ENCODE data around the gene SULT1C2.
A peak's percentile ranks its signal among the peaks of the same experiment; 100 is the strongest.

SULT1C2 gene

DNA sequence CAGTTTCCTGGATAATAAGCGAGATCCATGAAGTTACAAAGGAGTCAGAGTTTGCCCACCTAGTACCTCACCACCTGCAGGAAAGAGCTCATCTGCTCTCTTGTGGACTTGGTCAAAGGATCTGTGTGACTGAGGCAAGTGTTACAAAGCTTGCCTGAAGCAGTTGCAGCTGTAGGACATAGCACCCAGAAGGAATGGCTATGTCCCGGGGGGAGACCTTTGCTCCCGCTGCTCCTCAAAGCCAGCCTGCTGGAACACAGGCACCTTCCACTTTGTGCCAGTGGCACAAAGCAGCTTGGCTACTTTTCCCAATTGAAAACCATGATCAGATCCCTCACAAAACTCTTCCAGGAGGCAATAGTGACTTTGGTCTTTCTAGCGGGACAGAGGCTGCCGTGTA lies 3.1 kb upstream of the SULT1C2 start:
- TF ChIP-seq, protein P1, sequence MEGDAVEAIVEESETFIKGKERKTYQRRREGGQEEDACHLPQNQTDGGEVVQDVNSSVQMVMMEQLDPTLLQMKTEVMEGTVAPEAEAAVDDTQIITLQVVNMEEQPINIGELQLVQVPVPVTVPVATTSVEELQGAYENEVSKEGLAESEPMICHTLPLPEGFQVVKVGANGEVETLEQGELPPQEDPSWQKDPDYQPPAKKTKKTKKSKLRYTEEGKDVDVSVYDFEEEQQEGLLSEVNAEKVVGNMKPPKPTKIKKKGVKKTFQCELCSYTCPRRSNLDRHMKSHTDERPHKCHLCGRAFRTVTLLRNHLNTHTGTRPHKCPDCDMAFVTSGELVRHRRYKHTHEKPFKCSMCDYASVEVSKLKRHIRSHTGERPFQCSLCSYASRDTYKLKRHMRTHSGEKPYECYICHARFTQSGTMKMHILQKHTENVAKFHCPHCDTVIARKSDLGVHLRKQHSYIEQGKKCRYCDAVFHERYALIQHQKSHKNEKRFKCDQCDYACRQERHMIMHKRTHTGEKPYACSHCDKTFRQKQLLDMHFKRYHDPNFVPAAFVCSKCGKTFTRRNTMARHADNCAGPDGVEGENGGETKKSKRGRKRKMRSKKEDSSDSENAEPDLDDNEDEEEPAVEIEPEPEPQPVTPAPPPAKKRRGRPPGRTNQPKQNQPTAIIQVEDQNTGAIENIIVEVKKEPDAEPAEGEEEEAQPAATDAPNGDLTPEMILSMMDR (IDR thresholded peaks at IDR 0.05; ENCODE audit: insufficient read depth, low read depth, low read length, missing control alignments) = no peak
- no peak for DNase-seq (ENCODE audit: low read depth)
- no peak overlapping the region for H3K4me3 ChIP-seq (ENCODE audit: low read length)

DNA sequence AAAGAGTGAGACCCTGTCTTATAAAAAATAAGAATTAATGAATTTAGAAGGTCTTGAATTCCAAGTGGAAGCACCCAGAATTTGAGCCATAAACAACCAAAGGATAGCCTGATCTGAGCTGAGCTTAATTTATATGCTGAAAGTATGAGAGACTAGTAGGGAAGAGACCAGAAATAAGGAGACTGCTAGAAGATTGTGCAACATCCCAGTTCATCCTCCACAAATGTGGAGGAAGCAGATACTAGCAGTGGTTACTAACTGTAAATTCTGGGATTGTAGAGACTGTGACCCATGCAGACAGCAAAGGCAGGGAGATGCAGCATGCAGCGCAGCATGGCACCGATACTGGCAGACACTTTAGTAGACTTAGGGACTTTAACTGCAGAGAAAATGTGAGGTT lies 1.5 kb upstream of the SULT1C2 start:
- no peak overlapping the region for H3K4me3 ChIP-seq (ENCODE audit: low read length)
- DNase-seq (ENCODE audit: low read depth) = no peak
- TF ChIP-seq, protein P1 (IDR thresholded peaks at IDR 0.05; ENCODE audit: insufficient read depth, low read depth, low read length, missing control alignments) = no peak

DNA sequence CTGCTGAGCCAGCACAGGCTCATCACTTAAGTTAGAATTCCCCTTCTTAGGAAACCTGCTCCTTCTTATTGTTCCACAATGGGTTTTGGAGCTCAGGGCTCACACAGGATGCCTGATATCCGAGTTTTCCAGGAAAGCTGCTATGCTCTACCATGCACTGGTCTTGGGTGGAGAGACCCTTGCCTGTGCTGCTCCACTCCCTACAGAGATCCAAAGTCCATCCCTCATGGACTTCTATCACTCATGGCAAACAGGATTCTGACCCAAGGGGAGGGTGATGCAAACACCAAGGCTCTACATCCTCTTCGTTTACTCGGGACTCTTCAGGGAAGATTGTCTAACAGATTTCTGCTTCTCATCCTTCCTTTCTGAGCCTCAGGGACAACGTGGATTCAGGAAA lies 5.2 kb downstream of the SULT1C2 start:
- TF ChIP-seq, protein P1 (IDR thresholded peaks at IDR 0.05; ENCODE audit: insufficient read depth, low read depth, low read length, missing control alignments) = no peak
- no peak for DNase-seq (ENCODE audit: low read depth)
- H3K4me3 ChIP-seq (ENCODE audit: low read length) = no peak overlapping the region

DNA sequence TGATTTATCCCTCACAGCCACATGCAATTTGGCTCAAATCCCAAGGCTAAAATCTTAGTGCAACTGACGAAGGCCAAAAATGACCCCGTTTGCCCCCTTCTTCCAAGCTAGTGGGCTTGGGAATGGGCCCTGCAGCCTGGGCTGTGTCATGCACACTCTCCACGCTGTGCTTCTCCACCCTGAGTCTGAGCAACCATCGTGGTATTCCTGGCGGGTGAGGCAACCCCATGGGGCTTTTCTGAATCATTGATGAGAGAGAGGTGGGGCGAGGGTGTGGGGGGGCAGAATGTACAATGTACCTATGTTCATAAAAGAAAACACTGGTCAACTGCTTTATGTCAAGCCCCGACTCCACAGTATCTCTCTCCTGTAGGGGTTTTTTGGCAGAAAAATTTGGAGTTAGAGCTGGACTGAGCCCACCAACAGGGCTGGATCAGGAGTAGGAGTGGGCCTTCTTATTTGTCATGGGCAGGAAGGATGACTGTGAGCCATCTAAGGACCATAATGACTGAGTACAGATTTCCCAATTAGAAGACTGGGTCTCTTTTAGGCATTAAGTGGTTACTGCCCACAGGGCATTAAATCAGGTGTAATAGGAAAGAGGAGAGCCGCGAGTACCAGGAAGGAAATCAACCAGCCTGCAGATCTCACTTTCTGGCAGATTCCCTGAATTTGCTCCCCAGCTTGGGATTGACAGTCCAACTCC lies 8.9 kb downstream of the SULT1C2 start:
- TF ChIP-seq, protein P1 (IDR thresholded peaks at IDR 0.05; ENCODE audit: insufficient read depth, low read depth, low read length, missing control alignments) = no peak
- peak; percentile 86 for DNase-seq (ENCODE audit: low read depth)
- no peak overlapping the region for H3K4me3 ChIP-seq (ENCODE audit: low read length)

DNA sequence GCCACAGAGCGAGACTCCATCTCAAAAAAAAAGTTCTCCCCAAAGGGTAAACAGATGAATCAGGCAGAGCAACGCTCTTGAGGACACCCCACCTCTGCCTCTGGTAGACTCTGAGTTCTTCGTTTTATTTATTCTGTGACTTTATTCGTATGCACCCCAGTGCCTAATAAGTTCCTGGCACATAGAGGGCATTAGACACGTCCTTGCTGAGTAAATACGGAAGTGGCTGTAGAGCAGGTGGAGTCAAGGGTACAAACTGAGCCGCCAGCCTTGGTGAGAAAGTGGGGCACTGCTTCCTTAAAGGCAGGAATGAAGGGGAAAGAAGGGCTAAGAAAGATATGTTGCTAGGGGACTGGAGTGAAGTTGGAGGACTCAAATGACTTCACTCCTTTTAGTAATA lies 12.9 kb downstream of the SULT1C2 start:
- H3K4me3 ChIP-seq (ENCODE audit: low read length) = no peak overlapping the region
- TF ChIP-seq, protein P1 (IDR thresholded peaks at IDR 0.05; ENCODE audit: insufficient read depth, low read depth, low read length, missing control alignments) = no peak
- no peak for DNase-seq (ENCODE audit: low read depth)

DNA sequence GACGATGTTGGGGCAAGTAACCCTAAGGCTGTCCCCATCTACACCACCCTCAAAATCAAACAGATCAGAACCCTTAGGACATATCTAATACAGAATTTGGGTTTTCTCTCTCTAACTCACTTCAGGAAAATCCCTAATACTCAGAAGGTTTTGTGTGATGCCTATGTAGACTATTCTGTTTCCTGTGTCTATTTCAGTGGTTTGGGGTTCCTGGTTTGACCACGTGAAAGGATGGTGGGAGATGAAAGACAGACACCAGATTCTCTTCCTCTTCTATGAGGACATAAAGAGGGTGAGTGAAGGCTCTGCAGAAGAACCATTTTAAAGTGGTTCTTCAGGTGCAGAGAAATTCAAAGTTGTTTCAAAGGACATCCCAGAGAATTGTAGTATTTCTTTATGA lies 16.3 kb downstream of the SULT1C2 start:
- DNase-seq (ENCODE audit: low read depth) = no peak
- TF ChIP-seq, protein P1 (IDR thresholded peaks at IDR 0.05; ENCODE audit: insufficient read depth, low read depth, low read length, missing control alignments) = no peak

DNA sequence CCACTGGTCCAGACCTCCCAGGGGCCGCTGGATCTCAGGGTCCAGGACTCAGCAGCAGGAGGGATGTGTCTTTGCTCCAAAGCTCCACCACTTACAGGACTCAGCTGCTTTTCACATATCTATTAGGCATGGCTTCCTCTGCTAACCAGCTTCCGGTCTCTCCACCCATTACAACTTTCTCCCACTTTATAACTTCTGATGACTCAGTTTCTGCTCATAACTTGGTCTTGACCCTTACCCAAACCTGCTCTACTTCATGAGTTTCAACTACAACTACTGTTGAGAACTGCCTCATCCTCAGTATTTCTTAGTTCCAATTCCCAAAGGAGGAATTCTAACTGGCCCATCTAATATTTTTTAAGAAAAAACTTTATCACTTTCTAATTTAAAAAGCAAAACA lies 17.2 kb downstream of the SULT1C2 start:
- H3K4me3 ChIP-seq (ENCODE audit: low read length) = no peak overlapping the region
- TF ChIP-seq, protein P1 (IDR thresholded peaks at IDR 0.05; ENCODE audit: insufficient read depth, low read depth, low read length, missing control alignments) = no peak
- DNase-seq (ENCODE audit: low read depth) = peak; percentile 17

More for the DNA sequence above, 16.3 kb downstream of the SULT1C2 start:
- no peak overlapping the region for H3K4me3 ChIP-seq (ENCODE audit: low read length)
